Activated CD4-positive, alpha-beta T cell treated with anti-CD3 and anti-CD28 coated beads for 48 hours (primary cell): Measurements from ENCODE around the gene PRDM16.

Source experiments
- DNase-seq: peaks from one replicate; pipeline ENCODE4 v3.0.0-alpha.2; 2020

Gene PRDM16

GRCh38 chr1:3070644-3071564 lies 1.9 kb downstream of the PRDM16 start:
- no peak for DNase-seq

- DNase-seq = no peak
These were observed 2.8 kb downstream of the PRDM16 start for GRCh38 chr1:3071565-3072390.

- DNase-seq = no peak
These were observed 3.6 kb downstream of the PRDM16 start for GRCh38 chr1:3072391-3073185.

- DNase-seq = no peak
These were observed 4.1 kb downstream of the PRDM16 start for GRCh38 chr1:3073186-3073488.

DNA sequence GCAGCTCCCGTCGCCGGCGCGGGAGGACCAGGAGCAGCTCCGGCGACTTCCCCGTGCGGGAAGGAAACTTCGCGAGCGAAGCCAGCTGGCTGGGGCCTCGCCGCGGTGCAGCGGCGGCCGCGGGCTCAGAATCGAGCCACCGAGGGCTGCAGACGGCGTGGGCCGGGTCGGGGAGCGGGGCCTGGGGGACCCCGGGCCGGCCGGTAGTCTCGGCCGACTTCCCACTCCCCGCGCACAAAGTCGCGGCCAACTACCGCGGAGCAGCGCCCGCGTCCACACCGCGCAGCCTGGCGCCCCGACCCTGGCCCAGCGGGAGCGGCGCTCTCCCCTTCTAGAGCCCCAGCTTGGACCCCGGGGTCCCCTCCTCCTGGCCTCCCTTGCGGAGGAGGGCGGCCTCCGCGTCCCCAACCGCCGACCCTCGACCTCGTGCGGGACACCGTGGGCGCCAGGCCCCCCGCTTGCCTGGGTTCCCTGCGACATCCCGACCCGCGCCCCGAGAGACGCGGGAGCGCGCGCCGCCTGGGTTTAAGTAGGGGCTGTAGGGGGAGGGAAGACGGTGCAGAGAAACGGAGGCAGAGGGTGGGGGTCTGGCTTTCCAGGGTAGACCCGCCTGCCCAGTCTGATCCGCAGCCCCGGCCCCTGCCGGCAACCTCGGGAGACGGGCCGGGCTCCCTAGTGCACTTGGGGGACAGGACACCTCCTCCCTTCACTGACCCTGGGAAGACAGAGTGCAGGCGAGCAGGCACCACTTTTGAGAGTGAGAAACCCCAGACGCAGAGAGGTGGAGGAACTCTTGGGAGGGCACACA lies 4.7 kb downstream of the PRDM16 start:
- no peak for DNase-seq

- DNase-seq = no peak
These were observed 5.3 kb downstream of the PRDM16 start for GRCh38 chr1:3074297-3074741.

- DNase-seq = no peak
These were observed 5.8 kb downstream of the PRDM16 start for GRCh38 chr1:3074800-3075199.

DNA sequence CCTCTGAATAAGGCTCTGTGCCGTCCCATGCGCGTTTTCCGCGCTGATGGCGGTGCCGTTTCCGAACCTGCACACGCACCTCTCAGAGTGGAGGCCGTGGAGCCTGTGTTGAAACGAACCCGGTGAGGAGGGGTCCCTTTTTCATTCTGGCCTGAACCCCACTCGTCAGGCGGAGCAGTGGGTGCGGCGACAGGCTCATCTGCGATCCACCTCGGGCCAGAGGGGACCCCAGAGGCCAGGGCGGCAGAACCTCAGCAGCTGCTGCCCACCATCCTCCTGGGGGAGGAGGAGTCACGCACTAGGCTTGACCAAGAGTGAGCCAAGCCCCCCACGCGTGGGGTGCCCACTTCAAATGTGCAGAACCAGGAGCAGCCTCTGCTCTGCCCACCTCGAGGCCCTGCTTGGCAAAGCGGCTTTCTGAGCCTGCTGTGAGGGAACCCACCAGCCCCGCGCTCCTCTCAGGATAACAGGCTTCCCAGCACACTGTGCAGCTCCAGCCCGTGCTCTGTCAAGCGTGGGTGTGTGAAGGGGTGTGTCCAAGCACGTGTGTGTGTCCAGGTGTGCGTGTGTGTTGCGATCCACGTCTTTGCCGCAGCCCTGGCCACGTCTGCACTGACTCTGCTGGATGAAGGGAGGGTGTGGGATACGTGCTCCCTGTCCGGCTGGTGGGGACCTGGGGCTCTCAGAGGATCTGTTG lies 6.8 kb downstream of the PRDM16 start:
- no peak for DNase-seq

GRCh38 chr1:3076363-3076740 lies 7.3 kb downstream of the PRDM16 start:
- no peak for DNase-seq

- no peak for DNase-seq
These were observed 8.1 kb downstream of the PRDM16 start for GRCh38 chr1:3077081-3077480.

DNA sequence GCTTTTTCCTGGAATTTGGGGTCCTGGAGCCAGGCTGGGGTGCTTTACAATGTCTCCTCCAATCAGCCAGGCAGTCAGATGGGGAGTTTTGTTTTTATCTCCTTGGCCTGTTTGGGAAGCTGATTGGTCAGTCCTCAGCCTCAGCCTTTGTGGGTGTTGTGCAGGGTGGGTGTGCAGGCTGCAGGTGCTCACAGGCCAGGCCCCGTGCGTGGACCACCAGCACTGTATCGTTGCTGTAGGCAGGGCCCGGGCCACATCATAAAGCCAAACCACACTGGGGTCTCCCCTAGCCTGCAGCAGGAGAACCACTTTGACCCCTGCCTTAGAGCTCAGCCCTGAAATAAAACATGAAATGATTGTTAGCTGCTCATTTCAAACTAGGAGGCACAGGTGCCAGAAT lies 8.6 kb downstream of the PRDM16 start:
- no peak for DNase-seq

DNA sequence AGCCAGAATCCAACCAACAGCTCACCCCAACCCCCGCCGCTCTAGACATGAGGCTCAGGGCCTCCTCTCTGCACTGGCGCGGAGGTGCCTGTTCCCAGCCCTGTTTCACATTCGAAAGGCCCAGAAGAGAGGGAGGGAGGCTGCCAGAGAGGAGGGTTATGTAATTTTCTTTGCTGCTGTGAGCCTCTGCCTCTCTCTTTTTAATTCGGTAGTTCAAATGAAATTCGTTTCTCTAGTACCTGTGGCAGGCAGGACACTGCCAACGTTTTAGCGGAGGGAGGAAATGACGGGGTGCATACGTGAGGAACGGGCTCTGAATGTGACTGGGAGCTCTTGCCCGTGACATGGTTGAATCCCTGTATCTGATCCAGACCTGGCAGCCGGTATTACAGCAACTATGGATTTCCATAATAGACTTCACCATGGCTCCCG lies 9.4 kb downstream of the PRDM16 start:
- no peak for DNase-seq

DNA sequence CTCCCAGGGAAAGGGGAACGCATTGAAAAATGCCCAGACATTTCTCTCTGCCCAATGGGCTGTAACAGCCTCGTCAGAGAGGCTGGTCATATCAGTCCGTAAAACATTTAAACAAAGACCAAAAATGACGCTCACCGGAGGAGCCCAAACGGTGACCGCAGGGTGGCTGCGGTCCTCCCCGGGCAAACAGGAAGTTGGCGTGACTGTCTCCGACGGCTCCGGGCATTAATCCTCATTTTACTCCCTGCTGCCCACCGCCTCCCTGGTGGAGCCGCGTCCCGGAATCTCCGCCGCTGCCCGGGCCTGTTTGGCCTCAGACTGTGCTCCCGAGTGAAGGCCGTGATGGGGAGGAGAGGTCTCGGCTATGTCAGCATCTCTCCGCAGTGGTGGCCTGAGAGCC lies 9.9 kb downstream of the PRDM16 start:
- no peak for DNase-seq

DNA sequence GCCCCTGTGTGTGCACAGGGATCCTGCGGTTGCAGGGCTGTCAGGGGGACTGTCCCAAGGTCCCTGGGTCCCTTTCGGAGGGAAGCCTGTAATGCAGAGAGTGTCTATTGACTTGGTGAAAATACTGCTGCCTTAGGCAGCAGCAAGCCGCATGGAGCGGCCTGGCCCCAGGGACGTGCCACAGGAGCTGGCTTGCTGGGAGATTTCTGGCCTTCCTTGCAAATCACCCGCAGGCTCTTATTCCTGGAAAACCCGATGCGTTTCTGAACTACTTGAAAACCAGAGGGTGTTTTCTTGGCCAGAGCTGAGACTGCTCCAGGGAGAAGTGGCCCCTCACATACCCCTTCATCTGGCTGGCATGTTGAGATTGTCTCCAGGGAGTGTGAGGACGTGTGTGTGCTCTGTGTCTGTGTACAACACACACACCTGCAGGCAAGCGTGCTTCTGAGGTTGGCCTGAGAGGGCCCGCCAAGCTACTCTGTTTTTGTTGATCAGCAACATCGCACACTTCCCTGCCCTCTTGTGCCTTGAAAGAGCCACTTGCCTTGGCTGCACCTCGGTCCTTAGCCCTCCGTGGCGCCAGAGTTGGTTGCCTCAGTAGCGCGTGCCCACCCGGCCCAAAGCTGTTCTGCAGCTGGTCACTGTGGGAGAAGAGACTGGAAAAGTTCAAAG lies 10.5 kb downstream of the PRDM16 start:
- no peak for DNase-seq

- no peak for DNase-seq
These were observed 11.3 kb downstream of the PRDM16 start for GRCh38 chr1:3080053-3080955.

- DNase-seq = no peak
These were observed 12.2 kb downstream of the PRDM16 start for GRCh38 chr1:3081171-3081683.

DNA sequence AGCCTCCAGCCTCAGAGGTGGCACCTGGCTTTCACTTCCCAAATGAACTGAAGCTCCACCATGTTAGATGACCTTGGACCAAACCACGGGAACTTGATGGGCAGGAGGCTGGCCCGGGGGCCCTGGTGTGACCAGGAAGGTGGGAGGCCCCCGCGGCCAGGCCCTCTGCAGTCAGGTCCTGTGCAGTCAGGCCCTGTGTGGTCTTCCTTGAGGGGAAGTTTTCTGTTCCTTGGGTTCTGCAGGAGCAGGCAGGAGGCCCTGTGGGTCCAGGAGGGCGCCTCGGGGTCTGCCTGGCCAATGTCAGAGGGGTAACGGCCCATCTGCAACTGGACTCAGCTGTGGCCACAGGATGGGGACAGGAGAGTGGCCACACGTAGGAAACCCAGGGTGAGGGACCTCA lies 13.0 kb downstream of the PRDM16 start:
- no peak for DNase-seq

GRCh38 chr1:3082571-3083516 lies 13.8 kb downstream of the PRDM16 start:
- DNase-seq = no peak

DNA sequence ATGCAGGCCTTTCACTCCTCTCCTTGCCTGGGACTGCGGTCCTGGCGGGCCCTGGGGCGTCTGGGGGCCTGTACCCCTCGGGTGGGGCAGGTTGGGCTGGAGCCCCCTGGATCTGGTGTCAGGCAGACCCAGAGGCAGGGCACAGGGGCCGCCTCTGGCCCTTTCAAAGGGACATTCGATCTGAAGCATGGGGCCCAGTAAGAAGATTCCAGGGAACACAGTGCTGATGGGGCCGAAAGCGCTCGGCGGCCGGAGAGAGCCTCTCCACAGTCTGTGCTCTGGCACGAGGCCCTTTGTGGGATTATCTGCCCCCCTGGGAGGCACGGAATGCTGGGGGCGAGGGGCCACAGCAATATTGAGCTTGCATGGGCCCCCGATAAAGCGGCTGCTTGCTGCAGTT lies 15.2 kb downstream of the PRDM16 start:
- DNase-seq = no peak
